LNCaP clone FGC (cell line): ENCODE data around the gene TBX1.
A peak's percentile ranks its signal among the peaks of the same experiment; 100 is the strongest.

Source experiments
- DNase-seq: peaks from one replicate; pipeline ENCODE4 v3.0.0-alpha.2; 2011; ENCODE audit warnings: low read depth
- H3K4me3 ChIP-seq: 2 replicates; pipeline ENCODE4 v1.5.1; 2011; ENCODE audit warnings: mild to moderate bottlenecking, low read depth, low read length, control low read depth
- CTCF ChIP-seq: IDR thresholded peaks from 2 replicates; pipeline ENCODE4 v1.5.1; 2012; ENCODE audit warnings: mild to moderate bottlenecking; ENCODE audit not compliant: control insufficient read depth, insufficient read depth; ENCODE audit errors: extremely low read depth

Gene TBX1

GRCh38 chr22:19762568-19763457 is 2.2 kb downstream of the TBX1 start:
- DNase-seq, result no peak
- peak overlapping the region; percentile 75 for H3K4me3 ChIP-seq
- no peak for TF ChIP-seq CTCF

- DNase-seq, result no peak
- TF ChIP-seq CTCF, result no peak
- no peak overlapping the region for H3K4me3 ChIP-seq
These were observed 3.1 kb downstream of the TBX1 start for GRCh38 chr22:19763458-19764298.

- no peak for TF ChIP-seq CTCF
- no peak for DNase-seq
- H3K4me3 ChIP-seq, result no peak overlapping the region
These were observed 3.7 kb downstream of the TBX1 start for GRCh38 chr22:19764299-19764593.

GRCh38 chr22:19764636-19765476 is 4.3 kb downstream of the TBX1 start:
- no peak overlapping the region for H3K4me3 ChIP-seq
- no peak for TF ChIP-seq CTCF
- no peak for DNase-seq

- H3K4me3 ChIP-seq, result no peak overlapping the region
- DNase-seq, result no peak
- TF ChIP-seq CTCF, result no peak
These were observed 5.1 kb downstream of the TBX1 start for GRCh38 chr22:19765477-19766239.

- DNase-seq, result no peak
- TF ChIP-seq CTCF, result no peak
- no peak overlapping the region for H3K4me3 ChIP-seq
These were observed 5.6 kb downstream of the TBX1 start for GRCh38 chr22:19766240-19766510.
